Measurements from ENCODE around the gene BAHD1. TPM values are rescaled to one million over a fixed set of nuclear protein-coding genes. Genes with fewer than 3 reads are reported as not detected.
A peak's percentile ranks its signal among the peaks of the same experiment; 100 is the strongest.

The BAHD1 gene
- total and polyA plus RNA-seq, 2 experiments from 2014 or later: 13.9 to 17.2 TPM

- WGBS (ENCODE audit: low lambda C conversion rate, missing lambda C conversion rate): 4% methylated on average over 18 of the region's 52 CpGs
These were observed 29.8 kb downstream of the BAHD1 start, which contains the start of gene CHST14 for GRCh38 chr15:40470423-40471104. TSS of gene CHST14 (plus strand) at chr15:40470984. CDS start at chr15:40471214, 230 bp downstream.

GRCh38 chr15:40471105-40471807, 30.5 kb downstream of the BAHD1 start:
- H4K20me1 ChIP-seq (ENCODE audit: insufficient read depth, poor library complexity, severe bottlenecking): no peaks in the 10 kb centered on the region
- H3K9me3 ChIP-seq (ENCODE audit: low read depth): no peaks in the 10 kb centered on the region
- H3K79me2 ChIP-seq: peaks cover 11% of the 10 kb centered on the region
- H3K4me2 ChIP-seq: peak overlapping the region; percentile 100
- TF ChIP-seq EZH2phosphoT487 (IDR thresholded peaks at IDR 0.05; ENCODE audit: low read depth, severe bottlenecking, unreplicated experiment) (no peak), CTCF (IDR thresholded peaks at IDR 0.05; ENCODE audit: poor library complexity) (no peak), EZH2 (IDR thresholded peaks at IDR 0.05; ENCODE audit: borderline replicate concordance) (no peak)
- peak overlapping the region; percentile 97 for H2AFZ ChIP-seq
- no peaks in the 10 kb centered on the region for H3K27me3 ChIP-seq
- peak; percentile 62 for DNase-seq (ENCODE audit: low spot score)
- WGBS (ENCODE audit: low lambda C conversion rate, missing lambda C conversion rate): 2% methylated on average over 22 of the region's 60 CpGs
- H3K27ac ChIP-seq: peak overlapping the region; percentile 86
- H3K9me2 ChIP-seq (replicated peaks; ENCODE audit: insufficient read depth): no peaks in the 10 kb centered on the region
- peak overlapping the region; percentile 75 for H3K4me3 ChIP-seq
- peaks cover 13% of the 10 kb centered on the region for H3K4me1 ChIP-seq (ENCODE audit: insufficient read depth)
- no peaks in the 10 kb centered on the region for H3K36me3 ChIP-seq (replicated peaks; ENCODE audit: insufficient read depth, low read depth)

More at GRCh38 chr15:40470423-40471104, 29.8 kb downstream of the BAHD1 start, which contains the start of gene CHST14:
- Histone ChIP-seq H3K4me2 (peak within 1 kb of the TSS; percentile 100), H3K9me2 (replicated peaks; ENCODE audit: insufficient read depth) (no peaks in the 10 kb centered on the region), H3K4me3 (peak within 1 kb of the TSS; percentile 75), H4K20me1 (ENCODE audit: insufficient read depth, poor library complexity, severe bottlenecking) (no peaks in the 10 kb centered on the region), H3K36me3 (replicated peaks; ENCODE audit: insufficient read depth, low read depth) (no peaks in the 10 kb centered on the region), H2AFZ (peak within 1 kb of the TSS; percentile 97), H3K27ac (peak within 1 kb of the TSS; percentile 86), H3K79me2 (peaks cover 11% of the 10 kb centered on the region), H3K27me3 (no peaks in the 10 kb centered on the region), H3K9me3 (ENCODE audit: low read depth) (no peaks in the 10 kb centered on the region), H3K4me1 (ENCODE audit: insufficient read depth) (peaks cover 13% of the 10 kb centered on the region)
- DNase-seq (ENCODE audit: low spot score): peak; percentile 82
- TF ChIP-seq EZH2phosphoT487 (IDR thresholded peaks at IDR 0.05; ENCODE audit: low read depth, severe bottlenecking, unreplicated experiment) (no peak), CTCF (IDR thresholded peaks at IDR 0.05; ENCODE audit: poor library complexity) (no peak), EZH2 (IDR thresholded peaks at IDR 0.05; ENCODE audit: borderline replicate concordance) (no peak)

- Histone ChIP-seq H3K4me1 (ENCODE audit: insufficient read depth) (peaks cover 13% of the 10 kb centered on the region), H2AFZ (peak overlapping the region; percentile 97), H3K4me2 (peak overlapping the region; percentile 100), H3K36me3 (replicated peaks; ENCODE audit: insufficient read depth, low read depth) (no peaks in the 10 kb centered on the region), H4K20me1 (ENCODE audit: insufficient read depth, poor library complexity, severe bottlenecking) (no peaks in the 10 kb centered on the region), H3K4me3 (peak overlapping the region; percentile 75), H3K79me2 (peaks cover 11% of the 10 kb centered on the region), H3K27ac (peak overlapping the region; percentile 86), H3K9me2 (replicated peaks; ENCODE audit: insufficient read depth) (no peaks in the 10 kb centered on the region), H3K27me3 (no peaks in the 10 kb centered on the region), H3K9me3 (ENCODE audit: low read depth) (no peaks in the 10 kb centered on the region)
- WGBS (ENCODE audit: low lambda C conversion rate, missing lambda C conversion rate): 13% methylated on average over 16 of the region's 16 CpGs
- DNase-seq (ENCODE audit: low spot score): peak; percentile 28
- TF ChIP-seq EZH2phosphoT487 (IDR thresholded peaks at IDR 0.05; ENCODE audit: low read depth, severe bottlenecking, unreplicated experiment) (no peak), EZH2 (IDR thresholded peaks at IDR 0.05; ENCODE audit: borderline replicate concordance) (no peak), CTCF (IDR thresholded peaks at IDR 0.05; ENCODE audit: poor library complexity) (no peak)
These were observed 31.0 kb downstream of the BAHD1 start for GRCh38 chr15:40471808-40472150.
